Adrenal gland (tissue), 12 donors: ENCODE results near the gene RGS3. TPM values are rescaled to one million over a fixed set of nuclear protein-coding genes. Genes with fewer than 3 reads are reported as not detected.

ENCODE experiments used
- DNase-seq, 7 donors: peaks; one replicate each; pipeline ENCODE4 v3.0.0-alpha.2; 2019 to 2020
- H3K27ac ChIP-seq, 5 donors: fragments of 200-600 bp; sonication (generic) in 4 of 5; 1 replicate in 3 of 5; 2 replicates in 2 of 5; pipeline versions ENCODE4 v1.5.1 to v1.8.0; 2016 to 2020; ENCODE audit warnings: mild to moderate bottlenecking in 1 of 5
- H3K27me3 ChIP-seq: fragments of 200-600 bp; 2 replicates; pipeline ENCODE4 v1.8.0; 2021
- H3K36me3 ChIP-seq, 2 donors: fragments of 200-600 bp; replicated peaks in 1 of 2; 1 replicate in 1 of 2; 2 replicates in 1 of 2; pipeline versions ENCODE4 v1.5.1 to v1.8.0; 2018 to 2022
- H3K4me1 ChIP-seq, 2 donors: fragments of 200-600 bp; replicated peaks in 1 of 2; 1 replicate in 1 of 2; 2 replicates in 1 of 2; pipeline versions ENCODE4 v1.5.1 to v1.8.0; 2018 to 2021
- H3K4me3 ChIP-seq, 4 donors: fragments of 200-600 bp; sonication (generic) in 3 of 4; one replicate each; pipeline ENCODE4 v1.5.1; 2016 to 2018
- H3K9me3 ChIP-seq, 3 donors: fragments of 200-600 bp; sonication (generic) in 1 of 3; replicated peaks in 1 of 3; 1 replicate in 2 of 3; 2 replicates in 1 of 3; pipeline versions ENCODE4 v1.5.1 to v1.8.0; 2016 to 2021
- POLR2A ChIP-seq, 2 donors: fragments of 450-650 bp; IDR thresholded peaks; one replicate each; pipeline ENCODE4 v1.6.1; 2017; ENCODE audit warnings: antibody characterized with exemption in 2 of 2, mild to moderate bottlenecking in 2 of 2, moderate library complexity in 1 of 2
- WGBS, 4 donors: extraction: QIAGEN DNeasy Blood & Tissue Kit in 2 of 4; methylation state at CpG; one replicate each; pipeline versions ENCODE4 v1.1.5 to v1.1.7; 2013 to 2017; 5-methylcytosine and 5-hydroxymethylcytosine counted together
- intact Hi-C, 2 donors: fragments of 100-400 bp; cut with DNase I; formaldehyde crosslinking; loops; one replicate each; pipeline versions ENCODE4 v1.14.1 to v1.15.0; 2022 to 2023
- polyA plus RNA-seq, 3 donors: library from polyadenylated mRNA; stranded (reverse); fragments of 200-250 nt in 2 of 3; fragments of 350-450 nt in 1 of 3; fragmentation: Illumina TruSeq in 1 of 3; extraction: RNeasy Lipid Tissue Mini Kit (QIAGEN cat#74804) in 1 of 3; gene quantifications; one replicate each; pipeline ENCODE4 v1.2.3, GENCODE V29; 2013 to 2014
- total RNA-seq, 9 donors: library from RNA; depleted of rRNA in 4 of 9; stranded (reverse); fragments of >200 nt in 4 of 9; fragments of 120-200 nt in 1 of 9; fragmentation: NEBNext Ultra II Directional in 1 of 9; extraction: Animal tissue kit (Norgen Biotek cat#: 25700) in 1 of 9; gene quantifications; one replicate each; pipeline versions ENCODE4 v1.1.0 to v1.2.4, GENCODE V29; 2013 to 2023
- TF ChIP-seq, protein P1 (sequence below), 6 experiments: fragments of 450-650 bp in 4 of 6; fragments of 200-600 bp in 2 of 6; sonication (generic) in 1 of 6; IDR thresholded peaks; 1 replicate in 5 of 6; 2 replicates in 1 of 6; pipeline versions ENCODE4 v1.5.1 to v1.8.0; 2016 to 2021; ENCODE audit warnings: antibody characterized with exemption in 6 of 6, mild to moderate bottlenecking in 2 of 6, moderate library complexity in 1 of 6
- donor health status: healthy with polysubstance abuse.
- donor health status: Bipolar disorder and iron deficiency.
- donor health status: DM: yes; HTN: yes; CAD: no.
- donor health status: DM: no; HTN: no; CAD: no.
- donor health status: DM: no; HTN: no; CAD: no.
- donor health status: DM: yes; HTN: yes; CAD: no.

The RGS3 gene
- total and polyA plus RNA-seq, 12 donors = 34.5 to 126 (median 65.6) TPM

DNA sequence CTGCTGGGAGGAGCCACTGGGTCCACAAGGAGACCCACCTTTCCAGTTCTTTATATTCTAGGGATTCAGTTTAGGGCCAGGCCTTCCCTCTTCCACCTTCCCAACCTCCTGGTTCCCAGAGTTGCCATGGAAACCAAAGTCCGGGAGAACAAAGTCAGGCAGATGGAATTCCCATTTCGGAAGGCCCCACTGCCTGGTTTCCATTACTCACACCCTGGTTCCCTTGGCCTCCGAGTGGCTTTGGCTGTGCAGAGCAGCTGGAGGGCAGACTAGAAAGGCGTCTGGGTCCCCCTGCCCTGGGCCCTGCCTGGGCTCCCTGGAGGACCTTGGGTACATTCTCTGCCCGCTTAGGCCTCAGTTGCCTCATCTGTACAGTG lies 136.1 kb downstream of the RGS3 start:
- DNase-seq = peak in 1 of 7 donors; percentile 11
- intact Hi-C loops = no loop called here
- Histone ChIP-seq H3K4me3 (no peak overlapping the region), H3K27me3 (no peaks in the 10 kb centered on the region), H3K9me3 (no peaks in the 10 kb centered on the region), H3K27ac (peak overlapping the region in 1 of 5 donors; percentile 21), H3K4me1 (peaks cover 13 to 73% of the 10 kb centered on the region in 2 donors), H3K36me3 (peaks cover 0 to 24% of the 10 kb centered on the region in 2 donors)
- WGBS, 4 donors = 71 to 90% (median 87%) methylated on average over 3 to 5 of the region's 5 CpGs
- TF ChIP-seq POLR2A (IDR thresholded peaks at IDR 0.05) = no peak
- TF ChIP-seq, protein P1, sequence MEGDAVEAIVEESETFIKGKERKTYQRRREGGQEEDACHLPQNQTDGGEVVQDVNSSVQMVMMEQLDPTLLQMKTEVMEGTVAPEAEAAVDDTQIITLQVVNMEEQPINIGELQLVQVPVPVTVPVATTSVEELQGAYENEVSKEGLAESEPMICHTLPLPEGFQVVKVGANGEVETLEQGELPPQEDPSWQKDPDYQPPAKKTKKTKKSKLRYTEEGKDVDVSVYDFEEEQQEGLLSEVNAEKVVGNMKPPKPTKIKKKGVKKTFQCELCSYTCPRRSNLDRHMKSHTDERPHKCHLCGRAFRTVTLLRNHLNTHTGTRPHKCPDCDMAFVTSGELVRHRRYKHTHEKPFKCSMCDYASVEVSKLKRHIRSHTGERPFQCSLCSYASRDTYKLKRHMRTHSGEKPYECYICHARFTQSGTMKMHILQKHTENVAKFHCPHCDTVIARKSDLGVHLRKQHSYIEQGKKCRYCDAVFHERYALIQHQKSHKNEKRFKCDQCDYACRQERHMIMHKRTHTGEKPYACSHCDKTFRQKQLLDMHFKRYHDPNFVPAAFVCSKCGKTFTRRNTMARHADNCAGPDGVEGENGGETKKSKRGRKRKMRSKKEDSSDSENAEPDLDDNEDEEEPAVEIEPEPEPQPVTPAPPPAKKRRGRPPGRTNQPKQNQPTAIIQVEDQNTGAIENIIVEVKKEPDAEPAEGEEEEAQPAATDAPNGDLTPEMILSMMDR (IDR thresholded peaks at IDR 0.05) = no peak

DNA sequence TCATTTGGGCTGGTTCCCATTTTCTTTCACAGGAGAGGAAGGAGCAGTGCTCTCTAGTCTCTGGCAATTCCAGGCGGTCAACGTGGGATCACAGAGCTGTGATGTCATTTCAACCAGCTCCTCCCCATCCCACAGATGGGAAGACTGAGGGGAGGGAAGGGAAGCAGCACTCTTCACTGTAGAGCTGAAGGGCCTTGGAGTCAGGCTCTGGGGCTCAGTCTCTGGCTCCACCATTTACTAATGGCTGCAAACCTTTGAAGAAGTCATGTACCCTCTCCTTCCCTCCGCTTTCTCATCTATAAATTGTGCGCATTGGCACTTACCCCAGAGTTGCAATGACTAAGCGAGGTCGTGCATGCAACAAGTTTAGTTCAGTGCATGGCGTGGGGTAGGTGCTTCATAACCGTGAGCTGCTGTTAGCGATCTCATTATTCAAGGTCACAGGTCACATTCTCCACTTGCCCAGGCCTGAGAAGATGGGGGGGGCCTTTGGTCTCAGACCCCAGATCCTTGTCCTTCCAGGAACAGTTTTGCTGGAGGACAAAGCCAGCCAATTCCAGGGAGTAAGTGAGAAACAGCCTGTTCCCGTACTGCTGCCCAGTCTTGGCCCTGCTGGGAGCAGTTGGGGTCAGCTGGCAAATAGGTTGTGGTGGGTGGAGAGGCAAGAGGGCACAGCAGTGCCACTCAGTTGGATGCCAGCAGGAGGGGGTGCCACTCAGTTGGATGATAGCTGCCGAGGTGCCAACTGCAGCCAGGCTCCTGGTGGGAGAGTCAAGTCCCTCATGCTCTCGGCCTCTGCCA lies 136.7 kb downstream of the RGS3 start:
- WGBS, 4 donors = 78 to 88% (median 82%) methylated on average over 9 to 12 of the region's 12 CpGs
- intact Hi-C loops = no loop called here

DNA sequence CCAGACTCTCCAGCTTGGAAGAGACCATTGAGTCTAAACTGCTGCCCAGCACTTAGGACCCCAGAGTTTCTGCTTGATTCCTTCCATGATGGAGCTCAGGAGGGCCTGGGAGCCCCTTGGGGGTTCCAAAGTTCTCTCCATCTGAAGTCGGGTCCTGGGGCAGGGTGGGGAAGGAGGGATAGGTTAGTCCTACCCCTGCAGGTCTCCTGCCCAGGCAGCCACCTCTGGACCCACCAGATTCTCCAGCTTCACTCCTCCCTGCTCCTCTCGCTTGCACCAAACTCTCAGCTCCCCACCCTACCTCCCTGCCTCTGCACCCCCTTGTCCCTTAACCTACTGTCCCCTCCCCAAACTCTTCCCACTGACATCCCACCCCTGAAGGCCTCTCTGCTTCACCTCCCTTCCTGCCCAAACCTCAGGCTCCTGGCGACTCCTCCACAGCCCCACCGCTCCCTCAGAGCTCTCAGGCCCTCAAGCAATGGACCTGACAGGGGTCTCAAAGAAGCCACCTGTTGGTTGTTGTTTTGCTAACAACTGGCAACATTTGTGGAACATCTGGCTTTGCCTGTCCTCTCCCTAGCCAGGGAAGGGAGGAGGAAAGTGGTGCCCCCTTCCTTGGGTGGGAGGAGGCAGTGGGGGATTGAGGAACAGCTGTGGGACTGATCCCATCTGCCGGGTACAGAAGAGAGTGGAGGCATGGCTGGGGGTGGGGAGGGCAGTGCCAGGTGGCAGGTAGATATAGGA lies 137.5 kb downstream of the RGS3 start:
- TF ChIP-seq, protein P1 (IDR thresholded peaks at IDR 0.05) = no peak
- TF ChIP-seq POLR2A (IDR thresholded peaks at IDR 0.05) = no peak
- intact Hi-C loops = no loop called here
- Histone ChIP-seq H3K27ac (peak overlapping the region in 1 of 5 donors; percentile 73), H3K9me3 (no peaks in the 10 kb centered on the region), H3K4me1 (peaks cover 1 to 64% of the 10 kb centered on the region in 2 donors), H3K27me3 (no peaks in the 10 kb centered on the region), H3K4me3 (no peak overlapping the region), H3K36me3 (peaks cover 0 to 24% of the 10 kb centered on the region in 2 donors)
- WGBS, 4 donors = 84 to 91% (median 85%) methylated on average over 4 to 5 of the region's 5 CpGs
- DNase-seq = peak in 1 of 7 donors; percentile 12

More for the DNA sequence above, 136.7 kb downstream of the RGS3 start:
- H3K9me3 ChIP-seq = no peaks in the 10 kb centered on the region
- H3K4me1 ChIP-seq = peaks cover 10 to 72% of the 10 kb centered on the region in 2 donors
- peak overlapping the region in 1 of 5 donors; percentile 21 for H3K27ac ChIP-seq
- no peak overlapping the region for H3K4me3 ChIP-seq
- H3K36me3 ChIP-seq = peaks cover 0 to 24% of the 10 kb centered on the region in 2 donors
- TF ChIP-seq, protein P1 (IDR thresholded peaks at IDR 0.05) = no peak
- TF ChIP-seq POLR2A (IDR thresholded peaks at IDR 0.05) = no peak
- DNase-seq = peak in 1 of 7 donors; percentile 18
- no peaks in the 10 kb centered on the region for H3K27me3 ChIP-seq

DNA sequence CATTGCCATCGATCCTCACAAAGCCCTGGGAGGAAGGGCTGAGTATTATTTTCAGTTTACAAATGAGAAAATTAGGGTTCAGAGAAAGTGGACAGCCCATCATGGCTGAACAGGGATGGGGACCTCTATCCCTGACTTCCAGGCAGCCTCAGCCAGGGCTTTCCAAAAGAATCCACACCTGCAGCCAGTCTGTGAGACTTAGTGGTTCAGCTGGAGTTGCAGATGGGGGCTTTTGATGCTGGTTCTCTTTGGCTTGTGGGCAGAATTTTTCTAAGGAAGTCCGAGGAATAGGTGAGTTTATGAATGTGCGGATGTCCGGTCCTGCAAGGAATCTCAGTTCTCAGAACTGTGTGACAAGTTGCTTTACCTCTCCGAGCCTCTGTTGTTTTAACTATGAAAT lies 138.1 kb downstream of the RGS3 start:
- Histone ChIP-seq H3K9me3 (no peaks in the 10 kb centered on the region), H3K4me3 (no peak overlapping the region), H3K27me3 (no peaks in the 10 kb centered on the region), H3K27ac (peak overlapping the region in 1 of 5 donors; percentile 73), H3K4me1 (peaks cover 0 to 58% of the 10 kb centered on the region in 2 donors), H3K36me3 (peaks cover 0 to 18% of the 10 kb centered on the region in 2 donors)
- no peak for TF ChIP-seq POLR2A (IDR thresholded peaks at IDR 0.05)
- TF ChIP-seq, protein P1 (IDR thresholded peaks at IDR 0.05) = no peak
- intact Hi-C loops = no loop called here
- no peak for DNase-seq
- 68 to 90% (median 74%) methylated on average over 5 of the region's 5 CpGs for WGBS, 4 donors
